CD4-positive, alpha-beta T cell (primary cell): ENCODE results near the gene ELOVL5. TPM values are rescaled to one million over a fixed set of nuclear protein-coding genes. Genes with fewer than 3 reads are reported as not detected.

Experiments
- ATAC-seq: fragments of 200-7000 bp; cut with Tn5 transposase; one replicate; pipeline ENCODE4 v1.10.0; 2022; ENCODE audit warnings: mild to moderate bottlenecking; ENCODE audit not compliant: poor library complexity
- CTCF ChIA-PET: fragments of 350-600 bp; sonication (Branson Sonifier 250); formaldehyde crosslinking; loops from one replicate; lab custom pipeline; 2021; ENCODE audit warnings: antibody characterized with exemption, inconsistent platforms; lab: Charles Lee
- POLR2A ChIA-PET: fragments of 350-600 bp; sonication (Branson Sonifier 250); formaldehyde crosslinking; loops from one replicate; lab custom pipeline; 2021; ENCODE audit warnings: antibody characterized with exemption, inconsistent platforms; lab: Charles Lee
- DNase-seq, 14 experiments: peaks; one replicate each; pipeline ENCODE4 v3.0.0-alpha.2; 2013 to 2020; ENCODE audit warnings: mixed read lengths in 2 of 14
- H3K27ac ChIP-seq, 2 donors: one replicate each; pipeline versions ENCODE4 v1.5.1 to v1.7.0; 2013; ENCODE audit warnings: low read length in 2 of 2, low read depth in 1 of 2, mild to moderate bottlenecking in 1 of 2
- H3K27me3 ChIP-seq, 2 experiments: 1 replicate in 1 of 2; 2 replicates in 1 of 2; pipeline versions ENCODE4 v1.6.1 to v1.7.0; 2013; ENCODE audit warnings: low read length in 2 of 2, control low read depth in 1 of 2, mild to moderate bottlenecking in 1 of 2, moderate library complexity in 1 of 2; ENCODE audit not compliant: insufficient read depth in 2 of 2, control insufficient read depth in 1 of 2
- H3K36me3 ChIP-seq: one replicate; pipeline ENCODE4 v1.6.1; 2013; ENCODE audit warnings: low read length, control low read depth; ENCODE audit not compliant: insufficient read depth
- H3K4me1 ChIP-seq: one replicate; pipeline ENCODE4 v1.6.1; 2013; ENCODE audit warnings: low read length, control low read depth; ENCODE audit not compliant: insufficient read depth
- H3K4me3 ChIP-seq: one replicate; pipeline ENCODE4 v1.5.1; 2013; ENCODE audit warnings: mild to moderate bottlenecking, low read length, moderate library complexity
- H3K9me3 ChIP-seq, 2 experiments: 1 replicate in 1 of 2; 2 replicates in 1 of 2; pipeline versions ENCODE4 v1.6.1 to v1.7.0; 2013; ENCODE audit warnings: low read length in 2 of 2, mild to moderate bottlenecking in 2 of 2, control low read depth in 1 of 2, moderate library complexity in 1 of 2; ENCODE audit not compliant: control insufficient read depth in 1 of 2, insufficient read depth in 1 of 2
- H3K27ac Mint-ChIP-seq: one replicate; pipeline ENCODE4 v1.8.0; 2020; ENCODE audit warnings: mixed read lengths
- H3K27me3 Mint-ChIP-seq: one replicate; pipeline ENCODE4 v1.8.0; 2021; ENCODE audit warnings: mixed read lengths
- H3K36me3 Mint-ChIP-seq: one replicate; pipeline ENCODE4 v1.8.0; 2021; ENCODE audit warnings: low read depth, mixed read lengths
- H3K4me1 Mint-ChIP-seq: one replicate; pipeline ENCODE4 v1.8.0; 2021; ENCODE audit warnings: low read depth, mixed read lengths
- H3K4me3 Mint-ChIP-seq: one replicate; pipeline ENCODE4 v1.8.0; 2020; ENCODE audit warnings: mild to moderate bottlenecking, mixed read lengths
- H3K9me3 Mint-ChIP-seq: one replicate; pipeline ENCODE4 v1.8.0; 2020; ENCODE audit warnings: mixed read lengths
- CTCF ChIP-seq: fragments of 200-600 bp; IDR thresholded peaks from one replicate; pipeline ENCODE4 v1.8.0; 2022; ENCODE audit warnings: antibody characterized with exemption, mild to moderate bottlenecking
- intact Hi-C, 2 experiments: fragments of 100-400 bp; cut with DNase I in 1 of 2; cut with micrococcal nuclease in 1 of 2; formaldehyde crosslinking; loops; one replicate each; pipeline versions ENCODE4 v1.15.1 to v1.9.0; 2023 to 2025; cut with DNase I, micrococcal nuclease
- total RNA-seq, 174 experiments: library from RNA in 2 of 174; stranded (reverse) in 2 of 174; gene quantifications; one replicate each; pipeline ENCODE4 v1.2.3 and lab custom pipeline; 2021 to 2026

Gene ELOVL5
- total RNA-seq, 2 experiments from 2014 or later, result 78.0 to 86.8 TPM

- CTCF ChIA-PET, result interaction anchor here (0.6 to 1.5 kb wide), 2 partner anchors 84 to 115 kb away, joined by 3 read pairs; no protein-coding TSS in a partner anchor
- DNase-seq (no peak), ATAC-seq (no peak)
- Mint-ChIP-seq H3K4me1 (no peaks in the 10 kb centered on the region), H3K27me3 (no peaks in the 10 kb centered on the region), H3K36me3 (peaks cover 51% of the 10 kb centered on the region), H3K9me3 (no peaks in the 10 kb centered on the region), H3K4me3 (no peak overlapping the region), H3K27ac (no peak overlapping the region)
- no peaks in the 10 kb centered on the region for H3K9me3 ChIP-seq
- no peak overlapping the region for H3K27ac ChIP-seq
- peaks cover 33% of the 10 kb centered on the region for H3K36me3 ChIP-seq
- POLR2A ChIA-PET, result no interaction called here
- H3K4me3 ChIP-seq, result no peak overlapping the region
- intact Hi-C loops, result no loop called here
- TF ChIP-seq CTCF, result no peak
- H3K27me3 ChIP-seq, result no peaks in the 10 kb centered on the region
- no peaks in the 10 kb centered on the region for H3K4me1 ChIP-seq
These were observed 91.7 kb downstream of the ELOVL5 start for GRCh38 chr6:53257001-53257400.

GRCh38 chr6:53252177-53252692, 96.5 kb downstream of the ELOVL5 start:
- DNase-seq (no peak), ATAC-seq (no peak)
- Histone ChIP-seq H3K4me3 (no peak overlapping the region), H3K4me1 (no peaks in the 10 kb centered on the region), H3K27ac (no peak overlapping the region), H3K9me3 (no peaks in the 10 kb centered on the region), H3K27me3 (no peaks in the 10 kb centered on the region), H3K36me3 (peaks cover 4% of the 10 kb centered on the region)
- H3K27me3 Mint-ChIP-seq, result no peaks in the 10 kb centered on the region
- peaks cover 8% of the 10 kb centered on the region for H3K36me3 Mint-ChIP-seq
- no peak overlapping the region for H3K4me3 Mint-ChIP-seq
- ChIA-PET CTCF (interaction anchor here (1.6 kb wide), 2 partner anchors 8 to 158 kb away, joined by 3 read pairs; no protein-coding TSS in a partner anchor), POLR2A (interaction anchor here (0.6 to 1.3 kb wide), 3 partner anchors 39 to 95 kb away, joined by 3 to 5 read pairs (median 4); no protein-coding TSS in a partner anchor)
- no peak for TF ChIP-seq CTCF
- H3K9me3 Mint-ChIP-seq, result no peaks in the 10 kb centered on the region
- peaks cover 8% of the 10 kb centered on the region for H3K4me1 Mint-ChIP-seq
- no peak overlapping the region for H3K27ac Mint-ChIP-seq
- intact Hi-C loops, result no loop called here

GRCh38 chr6:53251033-53251672, 97.6 kb downstream of the ELOVL5 start:
- no peaks in the 10 kb centered on the region for H3K27me3 ChIP-seq
- no peaks in the 10 kb centered on the region for H3K36me3 ChIP-seq
- ChIA-PET CTCF (interaction anchor here (1.0 to 1.6 kb wide), 3 partner anchors 9 to 233 kb away, joined by 3 read pairs; no protein-coding TSS in a partner anchor), POLR2A (interaction anchor here (1.1 to 1.5 kb wide), 3 partner anchors 29 to 97 kb away, joined by 3 to 5 read pairs (median 4); no protein-coding TSS in a partner anchor)
- ATAC-seq (no peak), DNase-seq (no peak)
- intact Hi-C loops, result no loop called here
- H3K4me1 ChIP-seq, result no peaks in the 10 kb centered on the region
- H3K27me3 Mint-ChIP-seq, result no peaks in the 10 kb centered on the region
- no peak overlapping the region for H3K4me3 Mint-ChIP-seq
- peaks cover 15% of the 10 kb centered on the region for H3K4me1 Mint-ChIP-seq
- H3K27ac ChIP-seq, result no peak overlapping the region
- H3K27ac Mint-ChIP-seq, result no peak overlapping the region
- no peak overlapping the region for H3K4me3 ChIP-seq
- TF ChIP-seq CTCF, result no peak
- H3K9me3 ChIP-seq, result no peaks in the 10 kb centered on the region
- no peaks in the 10 kb centered on the region for H3K36me3 Mint-ChIP-seq
- no peaks in the 10 kb centered on the region for H3K9me3 Mint-ChIP-seq
